Measurements from ENCODE around the gene RPL15.

The RPL15 gene

GRCh38 chr3:23969393-23969792 lies 52.5 kb downstream of the RPL15 start:
- Histone ChIP-seq H3K4me1 (ENCODE audit: control insufficient read depth in 5 of 5, insufficient read depth in 5 of 5, low read length in 5 of 5) (no peaks in the 10 kb centered on the region), H3K9me3 (ENCODE audit: control insufficient read depth in 5 of 5, low read length in 5 of 5) (no peaks in the 10 kb centered on the region), H3K4me3 (ENCODE audit: low read depth in 1 of 5, low read length in 5 of 5) (no peak overlapping the region), H3K27ac (ENCODE audit: low read depth, low read length) (no peak overlapping the region), H3K9ac (ENCODE audit: low read length in 5 of 5) (no peak overlapping the region), H3K27me3 (ENCODE audit: control insufficient read depth in 5 of 5, insufficient read depth in 4 of 5, low read length in 5 of 5) (no peaks in the 10 kb centered on the region), H3K36me3 (ENCODE audit: control insufficient read depth in 5 of 5, insufficient read depth in 5 of 5, low read length in 5 of 5) (peaks cover 48 to 65% (median 57%) of the 10 kb centered on the region in 5 donors)

Data from subcutaneous abdominal adipose tissue (tissue), 5 donors.